ENCODE data around the gene ARV1. TPM values are rescaled to one million over a fixed set of nuclear protein-coding genes. Genes with fewer than 3 reads are reported as not detected.
A peak's percentile ranks its signal among the peaks of the same experiment; 100 is the strongest.
"Not testable (repeated sequence)": the region's sequence is repeated elsewhere in the genome, so short reads cannot be mapped to it uniquely, and the experiment has no call there.

The ARV1 gene
- total RNA-seq, 4 donors from 2014 or later = 16.6 to 23.4 (median 21.9) TPM

DNA sequence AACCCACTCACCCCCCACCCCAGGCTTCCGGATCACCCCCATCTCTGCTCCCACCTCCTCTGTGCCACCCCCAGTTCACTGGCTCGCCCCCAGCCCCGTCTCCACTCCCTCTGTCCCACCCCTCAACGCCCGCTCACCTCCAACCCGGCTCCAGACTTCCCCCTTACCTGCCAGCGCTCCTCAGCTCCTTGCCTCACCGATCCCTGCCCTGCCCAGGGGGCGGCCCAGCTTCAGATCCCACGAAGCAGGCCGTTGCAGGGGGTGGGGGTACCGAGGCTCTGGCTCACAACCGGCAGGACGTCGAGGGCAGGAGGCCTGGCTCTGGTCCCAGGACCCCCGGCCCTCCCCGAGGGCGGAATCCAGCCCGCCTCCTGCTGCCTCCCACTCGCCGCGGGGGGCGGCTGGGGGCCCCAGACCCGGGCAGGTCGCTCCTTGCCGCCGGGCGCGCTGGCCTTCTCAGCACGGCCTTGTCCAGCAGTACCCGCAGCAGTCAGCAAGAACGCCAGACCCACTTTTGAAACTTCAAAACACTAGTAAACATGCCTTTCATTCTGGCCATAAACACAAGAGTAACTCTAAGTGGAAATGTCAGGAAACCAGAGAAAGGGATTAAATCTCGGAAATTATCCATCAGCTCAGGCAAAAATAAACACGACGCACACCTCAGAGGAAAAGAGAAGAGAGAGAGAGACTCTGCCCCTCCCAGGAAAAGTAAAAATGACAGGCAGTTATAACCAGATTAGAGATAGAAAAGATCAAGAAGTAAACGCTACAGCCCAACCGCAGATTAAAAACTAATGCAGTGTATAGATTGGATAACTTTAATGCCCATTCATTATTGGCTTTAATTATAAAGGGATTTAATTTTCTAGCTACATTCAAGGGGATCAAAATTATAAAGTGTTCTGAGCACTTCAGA is 62.2 kb downstream of the ARV1 start:
- intact Hi-C loops (cut with DNase I; ENCODE audit: low total_unique reads) = no loop called here
- peak in 1 of 2 donors; percentile 87 for DNase-seq (ENCODE audit: low spot score in 2 of 2)
- peak overlapping the region; percentile 4 for H3K4me3 ChIP-seq (ENCODE audit: low read depth, poor library complexity, severe bottlenecking)
- no peak for TF ChIP-seq POLR2A (IDR thresholded peaks at IDR 0.05)
- TF ChIP-seq, protein P1, sequence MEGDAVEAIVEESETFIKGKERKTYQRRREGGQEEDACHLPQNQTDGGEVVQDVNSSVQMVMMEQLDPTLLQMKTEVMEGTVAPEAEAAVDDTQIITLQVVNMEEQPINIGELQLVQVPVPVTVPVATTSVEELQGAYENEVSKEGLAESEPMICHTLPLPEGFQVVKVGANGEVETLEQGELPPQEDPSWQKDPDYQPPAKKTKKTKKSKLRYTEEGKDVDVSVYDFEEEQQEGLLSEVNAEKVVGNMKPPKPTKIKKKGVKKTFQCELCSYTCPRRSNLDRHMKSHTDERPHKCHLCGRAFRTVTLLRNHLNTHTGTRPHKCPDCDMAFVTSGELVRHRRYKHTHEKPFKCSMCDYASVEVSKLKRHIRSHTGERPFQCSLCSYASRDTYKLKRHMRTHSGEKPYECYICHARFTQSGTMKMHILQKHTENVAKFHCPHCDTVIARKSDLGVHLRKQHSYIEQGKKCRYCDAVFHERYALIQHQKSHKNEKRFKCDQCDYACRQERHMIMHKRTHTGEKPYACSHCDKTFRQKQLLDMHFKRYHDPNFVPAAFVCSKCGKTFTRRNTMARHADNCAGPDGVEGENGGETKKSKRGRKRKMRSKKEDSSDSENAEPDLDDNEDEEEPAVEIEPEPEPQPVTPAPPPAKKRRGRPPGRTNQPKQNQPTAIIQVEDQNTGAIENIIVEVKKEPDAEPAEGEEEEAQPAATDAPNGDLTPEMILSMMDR (IDR thresholded peaks at IDR 0.05) = no peak
- WGBS, 2 donors = 3 to 8% methylated on average over 15 to 37 of the region's 37 CpGs

DNA sequence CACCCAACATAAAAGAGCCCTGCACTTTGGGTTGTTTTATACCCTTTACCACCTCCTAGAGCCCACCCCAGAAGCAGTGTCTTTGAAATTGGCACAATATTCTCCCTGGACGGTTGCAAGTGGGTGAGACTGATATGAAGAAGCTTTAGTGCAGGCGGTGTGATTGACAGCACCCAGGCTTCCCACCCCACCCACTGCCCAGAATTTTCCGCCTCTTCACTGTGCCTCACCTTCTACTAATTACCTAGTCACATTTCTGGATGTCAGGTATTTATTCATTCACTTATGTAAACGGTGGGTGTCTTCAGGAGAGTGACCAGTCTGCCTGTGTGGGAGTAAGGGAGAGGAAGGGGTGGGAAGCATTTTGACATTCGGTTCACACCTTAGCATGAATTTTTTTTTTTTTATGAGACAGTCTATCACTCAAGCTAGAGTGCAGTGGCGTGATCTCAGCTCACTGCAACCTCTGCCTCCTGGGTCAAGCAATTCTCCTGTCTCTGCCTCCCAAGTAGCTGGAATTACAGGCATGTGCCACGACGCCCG is 62.9 kb downstream of the ARV1 start:
- no peak for DNase-seq (ENCODE audit: low spot score in 2 of 2)
- TF ChIP-seq, protein P1 (IDR thresholded peaks at IDR 0.05) = no peak
- no peak for TF ChIP-seq POLR2A (IDR thresholded peaks at IDR 0.05)
- H3K4me3 ChIP-seq (ENCODE audit: low read depth, poor library complexity, severe bottlenecking) = no peak overlapping the region
- intact Hi-C loops (cut with DNase I; ENCODE audit: low total_unique reads) = no loop called here
- 67 to 73% methylated on average over 9 of the region's 9 CpGs for WGBS, 2 donors

DNA sequence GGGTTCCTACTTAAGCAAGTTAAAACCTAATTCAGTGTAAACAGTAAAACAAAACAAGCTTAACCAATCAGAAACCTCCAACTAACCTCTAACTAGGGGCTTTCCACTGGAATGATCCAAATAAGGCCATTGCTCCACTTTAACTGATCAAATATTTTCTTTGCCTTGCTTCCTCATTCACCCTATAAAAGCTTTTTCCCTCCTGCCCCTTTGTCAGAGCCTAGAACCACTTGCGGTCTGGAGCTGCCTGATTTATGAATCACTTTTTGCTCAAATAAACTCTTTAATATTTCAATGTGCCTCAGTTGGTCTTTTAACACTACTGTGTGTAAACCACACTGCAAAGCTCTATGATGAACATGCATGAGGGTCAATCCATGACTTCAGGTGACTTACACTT is 65.7 kb downstream of the ARV1 start:
- WGBS, 2 donors = 90 to 100% methylated on average over 1 of the region's 1 CpG
- no peak overlapping the region for H3K4me3 ChIP-seq (ENCODE audit: low read depth, poor library complexity, severe bottlenecking)
- no peak for TF ChIP-seq POLR2A (IDR thresholded peaks at IDR 0.05)
- TF ChIP-seq, protein P1 (IDR thresholded peaks at IDR 0.05) = no peak
- DNase-seq (ENCODE audit: low spot score in 2 of 2) = no peak
- intact Hi-C loops (cut with DNase I; ENCODE audit: low total_unique reads) = no loop called here

DNA sequence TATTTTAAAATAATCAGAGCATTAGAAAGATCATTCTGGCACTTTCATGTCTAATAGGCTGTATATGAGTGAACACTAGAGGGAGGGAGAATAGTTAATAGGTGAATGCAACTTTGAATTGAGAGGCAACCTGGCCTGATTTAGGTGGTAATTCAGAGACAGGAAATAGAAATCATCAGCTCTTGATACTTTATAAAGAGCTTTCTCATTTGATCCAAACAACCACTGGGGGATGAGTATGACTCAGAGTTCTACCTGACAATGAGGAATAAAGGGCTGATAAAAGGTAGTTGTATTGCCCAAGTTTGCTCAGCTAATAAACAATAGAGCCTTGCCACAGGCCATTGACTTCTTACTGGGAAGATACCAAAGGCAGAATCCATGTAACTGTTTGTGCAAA is 66.4 kb downstream of the ARV1 start:
- TF ChIP-seq, protein P1 (IDR thresholded peaks at IDR 0.05) = no peak
- no peak for TF ChIP-seq POLR2A (IDR thresholded peaks at IDR 0.05)
- intact Hi-C loops (cut with DNase I; ENCODE audit: low total_unique reads) = no loop called here
- no peak for DNase-seq (ENCODE audit: low spot score in 2 of 2)
- H3K4me3 ChIP-seq (ENCODE audit: low read depth, poor library complexity, severe bottlenecking) = no peak overlapping the region

DNA sequence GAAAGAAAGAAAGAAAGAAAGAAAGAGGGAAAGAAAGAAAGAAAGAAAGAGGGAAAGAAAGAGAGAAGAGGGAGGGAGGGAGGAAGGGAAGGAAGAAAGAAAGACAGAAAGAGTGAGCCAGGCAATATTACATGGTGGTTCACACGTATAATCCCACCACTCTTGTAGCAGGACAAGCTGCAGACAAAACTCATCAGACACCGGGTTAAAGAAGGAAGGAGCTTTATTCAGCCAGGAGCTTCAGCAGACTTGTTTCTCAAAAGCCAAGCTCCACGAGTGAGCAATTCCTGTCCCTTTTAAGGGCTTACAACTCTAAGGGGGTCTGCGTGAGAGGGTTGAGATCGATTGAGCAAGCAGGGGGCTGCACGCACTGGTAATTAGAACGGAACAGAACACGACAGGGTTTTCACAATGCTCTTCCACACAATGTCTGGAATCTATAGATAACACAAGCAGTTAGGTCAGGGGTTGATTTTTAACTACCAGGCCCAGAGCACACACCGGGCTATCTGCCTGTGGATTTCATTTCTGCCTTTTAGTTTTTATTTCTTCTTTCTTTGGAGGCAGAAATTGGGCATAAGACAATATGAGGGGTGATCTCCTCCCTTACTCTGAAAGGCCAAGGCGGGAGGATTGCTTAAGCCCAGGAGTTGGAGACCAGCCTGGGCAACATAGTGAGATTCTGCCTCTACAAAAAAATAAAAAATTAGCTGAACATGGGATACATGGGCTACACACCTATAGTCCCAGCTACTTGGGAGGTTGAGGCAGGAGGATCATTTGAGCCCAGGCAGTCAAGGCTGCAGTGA is 67.2 kb downstream of the ARV1 start:
- 86 to 90% methylated on average over 10 of the region's 10 CpGs for WGBS, 2 donors

More for the DNA sequence above, 67.2 kb downstream of the ARV1 start:
- H3K4me3 ChIP-seq (ENCODE audit: low read depth, poor library complexity, severe bottlenecking); DNase-seq (ENCODE audit: low spot score in 2 of 2); intact Hi-C loops (cut with DNase I; ENCODE audit: low total_unique reads): not testable (repeated sequence)
